ENCODE results near the gene SDK2.
A peak's percentile ranks its signal among the peaks of the same experiment; 100 is the strongest.

SDK2 gene

GRCh38 chr17:73650617-73651200 is 6.5 kb upstream of the SDK2 start:
- DNase-seq: no peak

DNA sequence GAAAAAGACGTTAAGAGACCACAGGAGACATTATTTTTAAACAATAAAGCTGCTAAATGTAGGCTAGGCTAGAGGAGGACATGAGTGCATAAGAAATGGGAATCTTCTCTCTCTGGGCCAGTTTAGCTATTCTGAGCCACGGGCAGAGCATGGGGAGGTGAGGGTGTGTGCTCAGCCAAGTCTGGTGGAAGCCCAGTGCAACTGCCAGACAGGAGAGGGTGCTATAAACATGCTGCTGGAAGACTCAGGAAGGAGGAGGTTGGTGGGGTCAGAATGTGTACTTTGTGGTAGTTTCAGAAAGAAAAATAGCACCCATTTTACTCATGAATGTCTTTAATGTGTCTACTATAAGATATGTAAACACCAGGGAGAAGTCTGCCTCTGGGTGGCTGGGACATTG is 5.9 kb upstream of the SDK2 start:
- DNase-seq: peak; percentile 27

DNA sequence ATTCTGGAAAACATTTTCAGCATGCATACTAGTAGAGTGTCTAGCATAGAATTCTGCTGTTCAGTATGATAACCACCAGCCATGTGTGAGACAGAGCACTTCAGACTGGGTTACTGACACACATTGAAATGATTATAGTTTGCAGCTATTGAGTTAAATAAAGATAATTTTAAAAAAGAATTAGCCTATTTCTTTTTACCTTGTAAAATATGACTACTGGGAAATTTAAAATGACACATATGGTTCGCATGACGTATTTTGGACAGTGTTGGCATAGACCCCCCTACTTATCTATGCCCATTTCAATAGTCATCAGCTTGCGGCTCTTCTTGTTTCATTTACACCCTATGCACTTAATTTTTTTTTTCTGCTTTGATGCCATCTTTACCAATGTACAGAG is 4.7 kb upstream of the SDK2 start:
- DNase-seq: no peak

GRCh38 chr17:73648543-73648820 is 4.2 kb upstream of the SDK2 start:
- DNase-seq: no peak

GRCh38 chr17:73647772-73648542 is 3.7 kb upstream of the SDK2 start:
- no peak for DNase-seq

GRCh38 chr17:73647301-73647695 is 3.1 kb upstream of the SDK2 start:
- DNase-seq: no peak

DNA sequence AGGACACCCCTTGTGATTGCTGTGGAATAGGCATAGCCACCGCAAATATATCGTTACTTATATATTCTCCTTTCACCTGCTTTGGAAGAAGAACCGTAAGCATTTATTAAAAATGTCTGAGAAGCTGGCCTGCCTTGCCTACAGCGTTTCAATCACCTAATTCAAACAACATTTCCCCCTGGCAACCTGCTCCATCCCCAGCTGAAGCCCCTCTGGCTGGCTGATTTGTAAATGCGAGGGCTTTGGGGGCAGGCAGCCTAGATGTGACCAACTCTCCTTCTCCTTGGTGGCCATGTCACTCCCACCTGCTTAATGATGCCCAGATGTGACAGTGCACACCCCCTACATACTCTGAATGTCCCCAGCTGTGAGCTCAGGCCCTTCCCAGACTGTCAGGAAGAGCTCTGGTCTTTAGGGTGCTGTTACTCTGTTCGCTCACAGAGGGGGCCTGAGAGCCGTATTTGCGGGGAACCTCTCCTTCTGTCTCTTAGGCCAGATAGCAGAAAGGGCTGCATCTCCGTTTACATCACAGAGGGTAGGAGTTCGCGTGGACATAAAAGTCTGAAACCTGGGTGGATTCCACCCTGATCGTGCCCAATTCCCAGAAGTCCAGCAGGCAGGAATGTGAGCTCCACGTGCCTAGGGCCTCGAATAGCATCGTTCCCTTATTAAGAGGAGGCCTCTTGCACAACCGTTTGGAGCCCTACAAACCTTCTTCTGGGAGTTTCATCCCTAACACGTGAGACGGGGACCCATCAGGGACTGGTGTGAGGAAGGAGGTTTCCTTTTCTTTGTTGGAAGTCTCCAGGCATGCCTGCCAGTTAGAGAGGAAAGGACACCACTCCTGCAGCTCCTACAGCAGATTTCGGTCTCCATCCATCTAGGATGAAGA is 2.4 kb upstream of the SDK2 start:
- no peak for DNase-seq

DNA sequence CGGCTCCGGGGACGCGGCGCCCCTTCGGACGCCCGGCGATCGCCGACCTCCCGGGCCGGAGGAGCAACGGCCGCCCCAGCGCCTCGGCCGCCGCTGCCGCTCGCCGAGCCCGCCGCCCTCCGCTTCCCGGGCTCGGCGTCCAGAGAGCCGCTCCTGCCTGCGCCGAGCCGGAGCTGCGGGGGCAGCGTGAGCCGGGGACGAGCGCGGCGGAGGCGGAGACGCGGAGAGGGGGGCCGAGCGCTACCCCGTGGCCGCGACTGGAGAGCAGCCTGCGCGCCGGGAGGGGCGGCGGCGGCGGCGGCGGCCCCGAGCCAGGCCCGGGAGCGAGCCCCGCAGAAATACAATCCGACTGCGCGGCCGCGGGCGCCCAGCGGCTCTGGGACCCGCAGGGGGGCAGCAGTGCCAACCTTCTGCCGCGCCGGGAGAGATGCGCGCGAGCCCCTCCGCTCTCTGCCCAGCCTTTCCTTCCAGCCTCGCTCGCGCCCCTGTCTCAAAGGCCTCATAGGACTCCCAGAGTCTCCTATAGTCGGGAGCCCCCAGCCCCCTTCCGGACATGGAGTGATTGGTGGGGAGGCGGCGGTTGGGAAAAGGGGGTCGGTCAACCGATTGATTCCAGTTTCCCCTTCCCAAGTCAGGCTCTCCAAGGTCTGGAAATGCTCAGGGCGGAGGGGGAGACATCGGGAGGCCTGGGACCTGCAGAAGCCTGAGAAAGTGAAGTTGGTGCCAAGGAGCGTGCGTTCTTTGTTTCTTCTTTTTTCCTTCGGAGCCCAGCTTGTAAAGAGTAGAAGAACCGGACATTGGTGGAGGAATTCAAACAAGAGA is 1.0 kb upstream of the SDK2 start:
- DNase-seq: peak; percentile 90

- no peak for DNase-seq
Observed at GRCh38 chr17:73643852-73644144, 447 bp downstream of the SDK2 start.

- DNase-seq: peak; percentile 79
Observed at GRCh38 chr17:73643001-73643851, 1.0 kb downstream of the SDK2 start.

DNA sequence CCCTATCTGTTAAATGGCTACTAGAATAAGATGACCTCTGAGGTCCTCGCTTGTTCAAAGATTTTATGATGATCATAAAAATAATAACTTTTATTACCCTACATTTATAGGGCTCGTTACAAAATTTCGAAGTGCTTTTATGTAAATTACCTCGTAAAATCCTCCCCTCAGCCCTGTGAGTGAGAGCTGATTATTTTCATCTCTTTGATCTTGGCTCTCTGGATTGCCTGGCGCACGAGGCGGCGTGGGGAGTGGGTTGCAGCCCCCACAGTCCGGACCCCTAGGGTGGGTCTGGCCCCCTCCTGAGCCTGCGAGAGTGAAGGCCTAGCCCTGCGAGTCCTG is 1.6 kb downstream of the SDK2 start:
- DNase-seq: no peak

DNA sequence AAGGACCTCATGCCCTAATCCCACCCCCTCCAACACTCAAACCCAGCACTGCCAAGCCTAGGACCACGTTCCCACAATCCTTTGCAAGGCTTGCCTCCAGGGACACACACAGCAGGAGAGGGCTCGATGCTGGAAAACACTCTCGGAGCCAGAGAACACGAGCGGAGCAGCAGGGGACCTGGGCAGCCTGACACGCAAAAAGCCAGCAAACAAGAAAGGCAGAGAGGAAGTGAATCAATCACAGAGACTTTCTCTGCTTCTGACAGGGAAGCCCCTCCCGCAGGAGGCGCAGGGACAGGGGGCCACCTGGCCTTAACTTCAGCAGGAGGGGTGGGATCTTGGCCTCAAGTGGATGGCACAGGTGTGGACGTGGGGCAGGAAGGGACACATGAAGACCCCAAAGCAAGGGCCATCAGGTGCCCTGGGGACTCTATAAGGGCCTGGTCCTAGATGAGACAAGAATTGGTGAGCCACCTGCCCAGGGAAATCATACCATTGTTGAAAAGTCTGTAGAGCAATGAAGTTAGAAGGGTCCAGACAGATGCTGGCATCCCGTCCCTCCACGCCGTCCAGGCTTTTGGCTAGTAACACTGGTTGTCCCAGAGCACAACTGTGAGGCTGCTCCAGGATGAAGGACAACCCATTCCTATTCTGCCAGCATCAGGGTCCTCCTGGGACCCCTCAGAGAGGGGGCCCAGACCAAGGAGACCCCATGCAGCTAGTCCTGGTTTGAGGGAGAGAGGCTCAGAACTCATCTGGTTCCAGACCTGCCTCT is 2.2 kb downstream of the SDK2 start:
- no peak for DNase-seq

DNA sequence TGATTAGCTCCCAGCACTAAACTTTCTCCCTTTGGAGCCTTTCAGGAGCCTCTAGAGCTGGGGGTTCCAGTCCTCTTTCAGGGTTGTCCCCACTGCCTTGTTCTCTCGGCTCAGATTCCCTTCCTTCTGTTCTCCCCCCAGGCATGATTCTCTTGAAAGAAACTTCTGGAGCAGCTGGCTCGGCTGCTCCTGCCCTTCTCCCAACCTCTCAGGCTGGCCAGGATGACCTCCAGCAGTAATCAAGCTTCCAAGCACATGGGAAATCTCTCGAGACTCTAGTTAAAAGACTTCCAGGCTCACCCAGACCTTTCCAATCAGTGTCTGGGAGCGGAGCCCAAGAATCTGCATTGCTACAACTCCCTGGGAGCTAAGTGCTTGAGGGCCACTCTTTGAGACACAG is 3.6 kb downstream of the SDK2 start:
- no peak for DNase-seq

DNA sequence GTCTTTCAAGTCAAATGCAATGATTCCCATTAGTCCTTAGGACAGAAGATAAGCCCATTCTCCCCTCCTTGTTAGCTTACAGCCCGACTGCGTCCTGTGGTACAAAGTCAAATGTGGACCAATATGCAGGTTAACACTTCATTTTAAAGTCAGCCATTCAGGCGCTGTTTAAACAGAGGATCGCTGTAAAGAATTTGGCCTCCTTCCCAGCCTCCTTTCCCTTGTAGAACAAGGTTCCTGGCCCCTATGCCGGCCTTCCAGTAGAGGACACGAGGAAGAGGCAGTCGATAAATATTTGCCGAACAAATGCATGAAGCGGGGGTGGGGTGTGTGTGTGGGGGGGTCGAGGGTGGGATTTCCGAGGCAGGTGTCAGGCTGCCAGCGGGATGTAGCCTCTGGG is 4.3 kb downstream of the SDK2 start:
- peak; percentile 63 for DNase-seq

- DNase-seq: no peak
Observed at GRCh38 chr17:73639322-73639721, 4.9 kb downstream of the SDK2 start.

- no peak for DNase-seq
Observed at GRCh38 chr17:73638556-73638955, 5.7 kb downstream of the SDK2 start.

- no peak for DNase-seq
Observed at GRCh38 chr17:73637866-73638265, 6.4 kb downstream of the SDK2 start.

DNA sequence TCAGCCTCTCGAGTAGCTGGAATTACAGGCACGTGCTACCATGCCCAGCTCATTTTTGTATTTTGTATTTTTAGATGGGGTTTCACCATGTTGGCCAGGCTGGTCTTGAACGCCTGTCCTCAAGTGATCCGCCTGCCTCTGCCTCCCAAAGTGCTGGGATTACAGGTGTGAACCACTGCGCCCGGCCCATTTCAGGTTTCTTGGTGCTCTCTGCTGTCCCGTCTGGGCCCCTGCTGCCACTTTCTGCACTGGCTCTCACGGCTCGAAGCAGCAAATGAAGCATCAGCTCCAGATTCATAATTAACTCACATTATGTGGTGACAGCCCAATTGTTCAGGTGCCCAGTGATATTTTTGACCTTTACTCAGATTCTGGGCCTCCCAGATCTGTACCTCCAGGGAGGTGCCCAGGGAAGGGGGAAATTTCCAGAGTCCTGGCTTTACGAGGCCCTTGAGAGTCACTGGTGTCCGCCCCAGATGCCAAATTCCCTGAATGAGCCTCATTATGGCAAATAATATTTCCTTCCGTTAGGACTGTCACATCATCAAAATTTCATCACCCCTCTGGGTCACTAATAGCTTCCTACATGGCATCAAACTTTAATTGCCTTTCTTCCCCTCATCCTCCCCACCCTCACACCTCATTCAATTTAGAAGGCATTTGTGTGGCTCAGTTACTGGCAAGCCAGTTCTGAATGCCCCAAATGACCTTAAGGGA is 9.0 kb downstream of the SDK2 start:
- no peak for DNase-seq

GRCh38 chr17:73634629-73635028 is 9.6 kb downstream of the SDK2 start:
- no peak for DNase-seq

- DNase-seq: no peak
Observed at GRCh38 chr17:73633736-73634135, 10.5 kb downstream of the SDK2 start.

DNA sequence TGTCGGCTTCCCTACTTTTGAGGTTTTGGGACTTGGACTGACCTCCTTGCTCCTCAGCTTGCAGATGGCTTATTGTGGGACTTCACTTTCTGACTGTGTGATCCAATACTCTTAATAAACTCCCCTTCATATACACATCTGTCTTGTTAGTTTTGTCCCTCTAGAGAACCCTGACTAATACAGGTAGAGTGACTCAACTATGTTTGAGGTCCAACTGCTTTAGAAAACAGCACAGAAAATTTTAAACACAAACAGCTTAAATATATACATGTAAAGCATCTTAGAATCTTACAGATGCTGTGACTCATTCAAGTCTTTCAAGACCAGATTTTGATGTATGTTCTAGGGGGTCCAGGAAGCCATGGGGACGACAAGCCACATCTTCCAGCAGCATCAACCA is 11.7 kb downstream of the SDK2 start:
- no peak for DNase-seq

Measured in NCI-H510A (cell line).